GM23338 (cell line): Measurements from ENCODE around the gene FAM53B.

Source experiments
- EZH2phosphoT487 ChIP-seq: fragments of 200-600 bp; sonication (generic); IDR thresholded peaks from one replicate; pipeline ENCODE4 v1.8.1; 2018; ENCODE audit warnings: antibody characterized with exemption; ENCODE audit not compliant: unreplicated experiment
- TF ChIP-seq, protein P1 (sequence below), 2 experiments: fragments of 200-600 bp in 1 of 2; sonication (generic) in 1 of 2; conservative IDR thresholded peaks; 2 replicates each; pipeline versions ENCODE4 v1.5.1 to v1.6.1; 2016 to 2017; ENCODE audit warnings: antibody characterized with exemption in 2 of 2, low read depth in 2 of 2, mild to moderate bottlenecking in 2 of 2, moderate library complexity in 1 of 2

- TF ChIP-seq, protein P1, sequence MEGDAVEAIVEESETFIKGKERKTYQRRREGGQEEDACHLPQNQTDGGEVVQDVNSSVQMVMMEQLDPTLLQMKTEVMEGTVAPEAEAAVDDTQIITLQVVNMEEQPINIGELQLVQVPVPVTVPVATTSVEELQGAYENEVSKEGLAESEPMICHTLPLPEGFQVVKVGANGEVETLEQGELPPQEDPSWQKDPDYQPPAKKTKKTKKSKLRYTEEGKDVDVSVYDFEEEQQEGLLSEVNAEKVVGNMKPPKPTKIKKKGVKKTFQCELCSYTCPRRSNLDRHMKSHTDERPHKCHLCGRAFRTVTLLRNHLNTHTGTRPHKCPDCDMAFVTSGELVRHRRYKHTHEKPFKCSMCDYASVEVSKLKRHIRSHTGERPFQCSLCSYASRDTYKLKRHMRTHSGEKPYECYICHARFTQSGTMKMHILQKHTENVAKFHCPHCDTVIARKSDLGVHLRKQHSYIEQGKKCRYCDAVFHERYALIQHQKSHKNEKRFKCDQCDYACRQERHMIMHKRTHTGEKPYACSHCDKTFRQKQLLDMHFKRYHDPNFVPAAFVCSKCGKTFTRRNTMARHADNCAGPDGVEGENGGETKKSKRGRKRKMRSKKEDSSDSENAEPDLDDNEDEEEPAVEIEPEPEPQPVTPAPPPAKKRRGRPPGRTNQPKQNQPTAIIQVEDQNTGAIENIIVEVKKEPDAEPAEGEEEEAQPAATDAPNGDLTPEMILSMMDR (conservative IDR thresholded peaks at IDR 0.05; ENCODE audit: low read depth in 2 of 2) = no peak
- TF ChIP-seq EZH2phosphoT487 = no peak
Measured at GRCh38 chr10:124711145-124711544, 33.0 kb downstream of the FAM53B start.
